ENCODE measurements around the gene EED.
"Not testable (repeated sequence)": the region's sequence is repeated elsewhere in the genome, so short reads cannot be mapped to it uniquely, and the experiment has no call there.

Gene EED

GRCh38 chr11:86292912-86293616 lies 48.5 kb downstream of the EED start:
- DNase-seq, result no peak

DNA sequence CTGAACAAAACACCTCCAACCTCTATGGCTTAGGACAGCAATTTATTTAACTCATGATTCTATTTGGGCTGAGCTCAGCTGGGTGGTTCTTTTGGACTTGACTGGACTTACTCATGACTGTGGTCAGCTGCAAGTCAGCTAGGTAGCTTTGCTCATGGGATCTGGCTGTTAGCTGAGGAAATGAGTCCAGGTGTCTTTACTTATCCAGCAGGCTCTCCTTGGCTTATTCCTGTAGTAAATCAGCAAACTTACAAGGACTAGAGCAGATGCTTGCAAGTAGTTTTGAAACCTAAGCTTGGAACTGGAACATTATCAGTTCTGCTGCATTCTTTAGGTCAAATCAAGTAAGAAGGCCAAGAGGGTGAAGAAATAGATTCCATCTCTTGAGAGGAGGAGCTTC lies 49.5 kb downstream of the EED start:
- no peak for DNase-seq

- no peak for DNase-seq
Measured at GRCh38 chr11:86301742-86302091, 57.2 kb downstream of the EED start.

DNA sequence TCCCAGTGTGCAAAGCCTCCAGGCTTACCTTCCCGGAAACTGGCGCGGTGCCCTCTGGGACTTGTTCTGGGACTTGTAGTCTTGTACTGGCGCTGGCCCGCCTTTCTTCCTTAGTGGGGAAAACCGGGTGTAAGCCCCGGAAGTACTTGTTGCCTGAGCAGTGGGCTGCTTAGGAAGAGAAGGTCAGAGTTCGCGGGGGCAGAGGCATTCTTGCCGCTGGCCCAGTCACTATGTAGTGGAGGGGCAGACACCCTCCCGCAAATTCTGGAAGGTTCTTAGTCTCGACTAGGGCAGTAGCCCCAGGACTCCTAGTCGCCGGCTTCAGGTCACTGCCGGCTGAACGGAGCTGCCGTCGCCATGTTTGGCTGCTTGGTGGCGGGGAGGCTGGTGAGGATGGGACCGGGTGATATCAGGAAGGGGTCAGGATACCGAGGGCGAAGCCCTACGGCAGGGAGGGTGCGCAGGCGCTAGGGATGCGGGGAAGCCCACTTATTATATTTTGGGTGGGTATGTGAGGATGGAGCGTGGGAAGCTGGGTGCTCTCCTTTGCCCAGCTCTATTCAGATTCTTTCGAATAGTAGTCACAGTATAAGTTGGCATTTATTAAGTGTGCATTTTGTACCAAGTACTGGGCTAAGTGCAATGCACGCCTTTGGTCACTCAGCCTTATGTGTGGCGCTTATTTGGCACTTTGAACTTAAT lies 57.7 kb downstream of the EED start, which contains the start of gene HIKESHI:
HIKESHI (plus strand) TSS at position 149 of the 702 bp plus-strand sequence; CDS start at position 358, 209 bp downstream.
- DNase-seq, result peak; percentile 69

GRCh38 chr11:86303257-86303656 lies 58.7 kb downstream of the EED start:
- DNase-seq, result no peak

DNA sequence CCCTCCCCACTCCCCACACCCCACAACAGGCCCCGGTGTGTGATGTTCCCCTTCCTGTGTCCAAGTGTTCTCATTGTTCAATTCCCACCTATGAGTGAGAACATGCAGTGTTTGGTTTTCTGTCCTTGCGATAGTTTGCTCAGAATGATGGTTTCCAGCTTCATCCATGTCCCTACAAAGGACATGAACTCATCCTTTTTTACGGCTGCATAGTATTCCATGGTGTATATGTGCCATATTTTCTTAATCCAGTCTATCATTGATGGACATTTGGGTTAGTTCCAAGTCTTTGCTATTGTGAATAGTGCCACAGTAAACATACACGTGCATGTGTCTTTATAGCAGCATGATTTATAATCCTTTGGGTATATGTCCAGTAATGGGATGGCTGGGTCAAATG lies 64.2 kb downstream of the EED start:
- DNase-seq, result not testable (repeated sequence)

DNA sequence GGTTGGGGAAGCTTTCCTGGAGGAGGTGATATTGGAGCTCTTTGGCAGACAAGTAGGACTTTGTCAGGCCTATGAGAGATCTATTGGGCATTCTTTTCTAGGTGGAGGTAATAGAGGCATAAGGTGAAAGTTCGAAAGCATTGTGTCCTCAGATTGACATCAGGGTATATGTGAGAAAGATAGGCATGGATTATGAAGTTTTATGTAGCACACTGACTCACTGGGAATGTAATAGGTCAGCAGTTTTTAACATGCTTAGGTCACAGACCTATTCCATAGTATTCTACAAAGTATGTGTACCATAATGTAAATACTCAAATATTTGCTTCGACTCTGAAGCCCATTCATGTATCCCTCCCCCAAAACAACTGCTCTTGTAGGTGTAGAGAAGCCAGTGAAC lies 69.2 kb downstream of the EED start:
- no peak for DNase-seq

- no peak for DNase-seq
Measured at GRCh38 chr11:86314636-86315035, 70.1 kb downstream of the EED start.

All from GOT3 (cell line).